Sigmoid colon (tissue), 7 donors: ENCODE results near the gene CARD9. TPM values are rescaled to one million over a fixed set of nuclear protein-coding genes. Genes with fewer than 3 reads are reported as not detected.
"Not testable (repeated sequence)": the region's sequence is repeated elsewhere in the genome, so short reads cannot be mapped to it uniquely, and the experiment has no call there.

Source experiments
- DNase-seq: peaks from one replicate; pipeline ENCODE4 v3.0.0-alpha.2; 2019
- H3K27ac ChIP-seq, 4 donors: fragments of 200-600 bp; sonication (generic); one replicate each; pipeline ENCODE4 v1.5.1; 2016 to 2019; ENCODE audit warnings: mild to moderate bottlenecking in 1 of 4
- H3K27me3 ChIP-seq, 3 donors: fragments of 200-600 bp; sonication (generic); one replicate each; pipeline ENCODE4 v1.5.1; 2019; ENCODE audit warnings: mild to moderate bottlenecking in 1 of 3
- H3K36me3 ChIP-seq, 4 donors: fragments of 200-600 bp; sonication (generic); one replicate each; pipeline ENCODE4 v1.5.1; 2016 to 2019
- H3K4me1 ChIP-seq, 4 donors: fragments of 200-600 bp; sonication (generic); one replicate each; pipeline ENCODE4 v1.5.1; 2017 to 2019
- H3K4me3 ChIP-seq, 4 donors: fragments of 200-600 bp; sonication (generic); one replicate each; pipeline ENCODE4 v1.5.1; 2017 to 2019; ENCODE audit warnings: mild to moderate bottlenecking in 2 of 4, moderate library complexity in 1 of 4
- H3K9me3 ChIP-seq, 4 donors: fragments of 200-600 bp in 3 of 4; sonication (generic) in 3 of 4; one replicate each; pipeline versions ENCODE4 v1.5.1 to v1.6.1; 2013 to 2019
- EP300 ChIP-seq, 4 donors: sonication (generic); formaldehyde crosslinking; IDR thresholded peaks; one replicate each; pipeline ENCODE4 v1.6.1; 2017; ENCODE audit warnings: antibody characterized with exemption in 4 of 4
- POLR2A ChIP-seq, 2 donors: fragments of 450-650 bp; IDR thresholded peaks; one replicate each; pipeline ENCODE4 v1.6.1; 2016; ENCODE audit warnings: antibody characterized with exemption in 2 of 2, mild to moderate bottlenecking in 2 of 2, moderate library complexity in 2 of 2
- POLR2AphosphoS5 ChIP-seq, 4 donors: sonication (generic); formaldehyde crosslinking; IDR thresholded peaks; one replicate each; pipeline ENCODE4 v1.6.1; 2017; ENCODE audit warnings: antibody characterized with exemption in 4 of 4
- whole genome bisulfite sequencing, 2 donors: extraction: QIAGEN DNeasy Blood & Tissue Kit; methylation state at CpG; one replicate each; pipeline ENCODE4 v1.1.7; 2013; 5-methylcytosine and 5-hydroxymethylcytosine counted together
- intact Hi-C: fragments of 100-400 bp; cut with DNase I; formaldehyde crosslinking; loops from one replicate; pipeline ENCODE4 v1.15.1; 2023
- polyA plus RNA-seq, 3 donors: library from polyadenylated mRNA; stranded (reverse); fragments of 200-250 nt; gene quantifications; one replicate each; pipeline ENCODE4 v1.2.3, GENCODE V29; 2013
- total RNA-seq, 4 donors: library from RNA; depleted of rRNA; stranded (reverse); fragments of >200 nt; gene quantifications; one replicate each; pipeline ENCODE4 v1.1.0, GENCODE V29; 2016
- TF ChIP-seq, protein P1 (sequence below), 4 experiments: fragments of 450-650 bp in 3 of 4; fragments of 200-600 bp in 1 of 4; IDR thresholded peaks; one replicate each; pipeline ENCODE4 v1.5.1; 2016 to 2019; ENCODE audit warnings: antibody characterized with exemption in 4 of 4, mild to moderate bottlenecking in 3 of 4, moderate library complexity in 2 of 4
- donor health status: healthy with polysubstance abuse.
- donor health status: Bipolar disorder and iron deficiency.
- donor health status: healthy.

Gene CARD9
- total and polyA plus RNA-seq, 7 donors: 1.5 to 6.9 (median 2.3) TPM

DNA sequence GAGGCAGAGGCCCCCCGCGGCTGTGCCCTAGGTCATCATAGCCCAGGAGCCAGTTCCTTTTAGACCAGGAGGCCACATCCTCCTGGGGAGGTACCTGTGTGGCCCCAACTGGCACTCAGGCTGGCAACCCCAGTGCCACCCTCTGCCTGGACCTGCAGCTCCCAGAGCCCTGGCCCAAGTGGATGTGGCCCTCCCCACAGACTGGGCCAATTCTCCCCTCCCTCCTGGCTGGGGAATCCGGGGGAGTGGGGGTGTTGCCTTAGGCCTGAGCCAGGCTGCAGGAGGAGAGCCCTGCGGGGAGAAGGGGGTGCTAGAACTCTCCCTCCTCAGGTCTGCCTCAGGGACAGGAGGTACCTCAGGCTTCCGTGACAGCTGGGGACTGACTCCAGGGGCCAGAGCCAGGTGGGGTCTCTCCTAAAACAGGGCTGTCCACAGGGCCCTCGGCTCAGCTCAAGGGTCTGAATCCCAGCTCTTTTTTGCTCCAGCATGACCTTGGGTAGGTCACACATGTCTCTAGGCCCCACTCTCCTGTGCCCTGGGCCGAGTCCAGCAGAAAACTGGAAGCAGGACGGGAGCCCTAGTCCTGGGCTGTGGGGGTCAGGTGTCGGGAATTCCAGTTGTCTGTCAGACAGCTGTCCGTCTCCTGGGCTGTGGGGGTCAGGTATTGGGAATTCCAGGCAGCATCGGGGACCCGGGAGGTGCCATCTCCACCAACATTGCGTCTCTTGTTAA is 19.5 kb downstream of the CARD9 start:
- Histone ChIP-seq H3K4me1 (peaks cover 0 to 17% (median 9%) of the 10 kb centered on the region in 4 donors), H3K9me3 (no peaks in the 10 kb centered on the region), H3K36me3 (peaks cover 0 to 42% (median 6%) of the 10 kb centered on the region in 4 donors), H3K27me3 (no peaks in the 10 kb centered on the region), H3K4me3 (no peak overlapping the region), H3K27ac (peak overlapping the region; percentile 58 to 73 (median 66))
- no peak for DNase-seq
- TF ChIP-seq POLR2A (IDR thresholded peaks at IDR 0.05) (no peak), POLR2AphosphoS5 (IDR thresholded peaks at IDR 0.05) (no peak), EP300 (IDR thresholded peaks at IDR 0.05) (no peak)
- TF ChIP-seq, protein P1, sequence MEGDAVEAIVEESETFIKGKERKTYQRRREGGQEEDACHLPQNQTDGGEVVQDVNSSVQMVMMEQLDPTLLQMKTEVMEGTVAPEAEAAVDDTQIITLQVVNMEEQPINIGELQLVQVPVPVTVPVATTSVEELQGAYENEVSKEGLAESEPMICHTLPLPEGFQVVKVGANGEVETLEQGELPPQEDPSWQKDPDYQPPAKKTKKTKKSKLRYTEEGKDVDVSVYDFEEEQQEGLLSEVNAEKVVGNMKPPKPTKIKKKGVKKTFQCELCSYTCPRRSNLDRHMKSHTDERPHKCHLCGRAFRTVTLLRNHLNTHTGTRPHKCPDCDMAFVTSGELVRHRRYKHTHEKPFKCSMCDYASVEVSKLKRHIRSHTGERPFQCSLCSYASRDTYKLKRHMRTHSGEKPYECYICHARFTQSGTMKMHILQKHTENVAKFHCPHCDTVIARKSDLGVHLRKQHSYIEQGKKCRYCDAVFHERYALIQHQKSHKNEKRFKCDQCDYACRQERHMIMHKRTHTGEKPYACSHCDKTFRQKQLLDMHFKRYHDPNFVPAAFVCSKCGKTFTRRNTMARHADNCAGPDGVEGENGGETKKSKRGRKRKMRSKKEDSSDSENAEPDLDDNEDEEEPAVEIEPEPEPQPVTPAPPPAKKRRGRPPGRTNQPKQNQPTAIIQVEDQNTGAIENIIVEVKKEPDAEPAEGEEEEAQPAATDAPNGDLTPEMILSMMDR (IDR thresholded peaks at IDR 0.05): no peak
- intact Hi-C loops: no loop called here
- WGBS, 2 donors: 65 to 82% methylated on average over 13 of the region's 13 CpGs

DNA sequence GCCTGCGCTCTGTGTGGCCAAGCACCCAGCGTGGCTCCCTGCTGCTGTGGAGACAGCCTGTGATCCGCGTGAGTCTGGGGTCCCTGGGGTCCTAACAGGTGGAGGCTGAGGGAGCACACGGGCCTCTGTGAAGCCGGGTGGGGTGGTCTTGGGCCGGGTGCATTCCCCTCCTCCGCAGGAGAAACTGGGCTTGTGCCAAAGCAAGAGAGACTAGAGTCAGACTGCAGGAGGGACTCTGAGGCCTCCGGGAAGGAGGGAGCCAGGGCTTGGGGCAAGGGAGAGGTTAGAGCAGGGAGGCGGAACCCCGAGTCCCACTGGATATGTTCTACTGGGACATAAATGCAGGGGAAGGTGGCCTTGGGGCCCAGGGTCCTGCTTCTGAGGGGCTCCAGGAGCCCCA is 20.4 kb downstream of the CARD9 start:
- no peaks in the 10 kb centered on the region for H3K9me3 ChIP-seq
- intact Hi-C loops: no loop called here
- H3K4me1 ChIP-seq: peaks cover 0 to 17% (median 9%) of the 10 kb centered on the region in 4 donors
- TF ChIP-seq POLR2AphosphoS5 (IDR thresholded peaks at IDR 0.05): no peak
- no peak for TF ChIP-seq EP300 (IDR thresholded peaks at IDR 0.05)
- TF ChIP-seq POLR2A (IDR thresholded peaks at IDR 0.05): no peak
- TF ChIP-seq, protein P1 (IDR thresholded peaks at IDR 0.05): no peak
- DNase-seq: no peak
- no peak overlapping the region for H3K4me3 ChIP-seq
- H3K27ac ChIP-seq: peak overlapping the region in 2 of 4 donors; percentile 71 to 73
- H3K36me3 ChIP-seq: peaks cover 0 to 41% (median 6%) of the 10 kb centered on the region in 4 donors
- 72 to 90% methylated on average over 11 of the region's 11 CpGs for WGBS, 2 donors
- H3K27me3 ChIP-seq: no peaks in the 10 kb centered on the region

DNA sequence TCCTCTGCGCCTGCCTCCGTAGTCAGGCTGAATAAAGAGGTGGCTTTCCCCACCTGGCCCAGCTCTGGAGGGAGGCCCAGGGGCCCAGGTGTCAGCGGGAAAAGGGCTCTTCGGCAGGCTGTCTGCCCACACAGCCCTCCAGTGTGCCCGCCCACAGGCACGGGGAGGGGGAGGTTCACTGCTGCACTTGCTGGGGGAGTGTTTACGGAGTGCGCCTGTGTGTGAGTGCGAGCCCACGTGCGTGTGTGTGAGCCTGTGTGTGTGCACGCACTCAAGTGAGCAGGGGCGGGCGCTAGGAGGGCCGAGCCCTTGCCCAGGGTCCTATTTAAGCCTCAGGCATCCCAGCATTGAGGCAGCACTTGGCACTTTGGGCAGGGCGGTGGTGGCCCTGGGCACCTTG is 20.8 kb downstream of the CARD9 start:
- Histone ChIP-seq H3K27me3 (no peaks in the 10 kb centered on the region), H3K4me1 (peaks cover 0 to 17% (median 9%) of the 10 kb centered on the region in 4 donors), H3K4me3 (peak overlapping the region in 1 of 4 donors; percentile 24), H3K36me3 (peaks cover 0 to 37% (median 6%) of the 10 kb centered on the region in 4 donors), H3K9me3 (no peaks in the 10 kb centered on the region), H3K27ac (peak overlapping the region in 1 of 4 donors; percentile 7)
- DNase-seq: no peak
- 36 to 72% methylated on average over 16 of the region's 16 CpGs for WGBS, 2 donors
- intact Hi-C loops: no loop called here
- TF ChIP-seq, protein P1 (IDR thresholded peaks at IDR 0.05): no peak
- TF ChIP-seq EP300 (IDR thresholded peaks at IDR 0.05) (no peak), POLR2AphosphoS5 (IDR thresholded peaks at IDR 0.05) (no peak), POLR2A (IDR thresholded peaks at IDR 0.05) (no peak)

DNA sequence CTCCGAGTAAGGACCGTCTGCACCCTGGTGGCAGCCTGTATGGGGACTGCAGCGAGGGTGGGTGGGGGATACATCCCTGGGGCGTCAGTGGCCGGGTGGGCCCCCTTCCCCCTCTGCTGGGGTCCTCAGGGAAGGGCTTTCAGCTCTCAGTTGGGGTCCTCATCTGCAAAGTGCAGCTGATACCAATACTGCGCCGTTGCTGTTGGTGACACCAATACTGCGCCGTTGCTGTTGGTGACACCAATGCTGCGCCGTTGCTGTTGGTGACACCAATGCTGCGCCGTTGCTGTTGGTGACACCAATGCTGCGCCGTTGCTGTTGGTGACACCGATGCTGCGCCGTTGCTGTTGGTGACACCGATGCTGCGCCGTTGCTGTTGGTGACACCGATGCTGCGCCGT is 21.6 kb downstream of the CARD9 start:
- Histone ChIP-seq H3K36me3 (peaks cover 0 to 29% (median 4%) of the 10 kb centered on the region in 4 donors), H3K4me1 (peaks cover 0 to 17% (median 9%) of the 10 kb centered on the region in 4 donors), H3K4me3 (peak overlapping the region in 1 of 4 donors; percentile 32)
- H3K9me3 ChIP-seq, DNase-seq, intact Hi-C loops, H3K27me3 ChIP-seq, H3K27ac ChIP-seq: not testable (repeated sequence)
- WGBS, 2 donors: 91 to 94% methylated on average over 24 of the region's 24 CpGs

DNA sequence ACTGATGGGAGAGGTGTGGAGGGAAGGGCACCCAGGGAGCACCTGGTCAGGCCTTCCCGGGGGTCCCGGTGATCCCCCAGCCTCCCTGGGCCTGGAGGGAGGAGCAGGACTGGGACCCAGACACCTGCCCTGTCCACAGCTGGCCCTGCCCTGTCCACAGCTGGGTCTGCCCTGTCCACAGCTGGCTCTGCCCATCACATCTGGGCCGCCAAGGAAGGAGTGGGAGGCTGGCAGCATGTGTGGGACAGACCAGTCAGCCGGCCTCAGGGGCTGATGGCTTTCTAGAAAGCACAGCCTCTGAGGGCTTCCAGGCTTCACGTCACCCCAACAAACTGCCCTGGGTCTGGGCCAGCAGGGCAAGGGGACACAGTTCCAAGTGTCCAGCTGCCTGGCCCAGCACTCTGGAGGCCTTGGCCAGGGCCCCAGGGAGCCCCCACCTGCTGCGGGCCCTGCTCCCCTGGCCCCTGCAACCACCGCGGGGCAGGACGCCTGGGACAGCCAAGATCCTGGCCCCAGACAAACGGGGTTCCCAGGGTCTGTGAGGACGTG is 22.1 kb downstream of the CARD9 start:
- TF ChIP-seq EP300 (IDR thresholded peaks at IDR 0.05): no peak
- Histone ChIP-seq H3K27ac (no peak overlapping the region), H3K36me3 (peaks cover 0 to 23% (median 2%) of the 10 kb centered on the region in 4 donors), H3K4me1 (peaks cover 0 to 19% (median 10%) of the 10 kb centered on the region in 4 donors), H3K27me3 (no peaks in the 10 kb centered on the region), H3K4me3 (peak overlapping the region in 1 of 4 donors; percentile 32), H3K9me3 (no peaks in the 10 kb centered on the region)
- DNase-seq: no peak
- 69 to 84% methylated on average over 11 of the region's 11 CpGs for WGBS, 2 donors
- intact Hi-C loops: no loop called here
